OCI-LY7 (cell line): ENCODE results near the gene S1PR2. TPM values are rescaled to one million over a fixed set of nuclear protein-coding genes. Genes with fewer than 3 reads are reported as not detected.
A peak's percentile ranks its signal among the peaks of the same experiment; 100 is the strongest.

Experiments used
- BruUV-seq: library from RNA; stranded (reverse); fragments of 400-500 nt; replicated peaks from 2 replicates; lab custom pipeline; 2021; lab: Mats Ljungman, UMichigan
- CTCF ChIA-PET: fragments of 300-600 bp; sonication (Branson Sonifier 250); formaldehyde crosslinking; loops from one replicate; lab custom pipeline; 2022; ENCODE audit warnings: antibody characterized with exemption; ENCODE audit not compliant: unreplicated experiment; lab: Charles Lee
- POLR2A ChIA-PET: fragments of 300-600 bp; sonication (Branson Sonifier 250); formaldehyde crosslinking; loops from one replicate; lab custom pipeline; 2022; ENCODE audit warnings: antibody characterized with exemption; lab: Charles Lee
- DNase-seq: peaks from one replicate; pipeline ENCODE4 v3.0.0-alpha.2; 2015; ENCODE audit warnings: low spot score
- H2AFZ ChIP-seq: fragments of 200-600 bp; sonication (generic), shearing (Covaris generic); 2 replicates; pipeline ENCODE4 v1.6.1; 2014; ENCODE audit warnings: mild to moderate bottlenecking, antibody characterized with exemption, low read length, moderate library complexity
- H3K27ac ChIP-seq: fragments of 200-600 bp; sonication (generic); 2 replicates; pipeline ENCODE4 v1.5.1; 2014; ENCODE audit warnings: mixed run types, low read depth, mild to moderate bottlenecking, moderate library complexity, low read length, inconsistent platforms; ENCODE audit not compliant: poor library complexity, severe bottlenecking
- H3K36me3 ChIP-seq: fragments of 200-600 bp; sonication (generic); 2 replicates; pipeline ENCODE4 v1.6.1; 2014; ENCODE audit warnings: mild to moderate bottlenecking, antibody characterized with exemption, low read length, moderate library complexity, mixed read lengths; ENCODE audit not compliant: insufficient read depth
- H3K4me1 ChIP-seq: fragments of 200-600 bp; sonication (generic); 2 replicates; pipeline ENCODE4 v1.5.1; 2014; ENCODE audit warnings: mild to moderate bottlenecking, low read length; ENCODE audit not compliant: insufficient read depth, poor library complexity, severe bottlenecking
- H3K4me2 ChIP-seq: fragments of 200-600 bp; sonication (generic); 2 replicates; pipeline ENCODE4 v1.6.1; 2014; ENCODE audit warnings: mild to moderate bottlenecking, low read length
- H3K4me3 ChIP-seq: fragments of 200-600 bp; sonication (generic); 2 replicates; pipeline ENCODE4 v1.5.1; 2014; ENCODE audit warnings: mild to moderate bottlenecking, low read depth, low read length; ENCODE audit not compliant: poor library complexity, severe bottlenecking
- H3K79me2 ChIP-seq: fragments of 200-600 bp; sonication (generic); 2 replicates; pipeline ENCODE4 v1.6.1; 2016; ENCODE audit warnings: low read depth, mild to moderate bottlenecking, low read length, moderate library complexity, mixed read lengths; ENCODE audit not compliant: insufficient read depth
- H3K9me2 ChIP-seq: fragments of 200-600 bp; sonication (generic); 2 replicates; pipeline ENCODE4 v1.6.1; 2016; ENCODE audit warnings: mild to moderate bottlenecking, low read length, mixed read lengths; ENCODE audit not compliant: insufficient read depth
- H3K9me3 ChIP-seq: fragments of 200-600 bp; sonication (generic); 2 replicates; pipeline ENCODE4 v1.6.1; 2014; ENCODE audit warnings: mild to moderate bottlenecking, mixed run types, low read length, mixed read lengths
- H4K20me1 ChIP-seq: fragments of 200-600 bp; sonication (generic); 2 replicates; pipeline ENCODE4 v1.6.1; 2014; ENCODE audit warnings: mild to moderate bottlenecking, antibody characterized with exemption, low read length, moderate library complexity, mixed read lengths; ENCODE audit not compliant: insufficient read depth
- CTCF ChIP-seq: fragments of 200-600 bp; sonication (generic); conservative IDR thresholded peaks from 2 replicates; pipeline ENCODE4 v1.5.1; 2014; ENCODE audit warnings: mild to moderate bottlenecking, antibody characterized with exemption, low read length, moderate library complexity, mixed read lengths
- EZH2phosphoT487 ChIP-seq: fragments of 200-600 bp; sonication (generic); IDR thresholded peaks from 2 replicates; pipeline ENCODE4 v1.6.1; 2018; ENCODE audit warnings: low read depth, borderline replicate concordance, mild to moderate bottlenecking, mixed run types, antibody characterized with exemption, low read length, moderate library complexity, mixed read lengths
- intact Hi-C: fragments of 100-400 bp; cut with micrococcal nuclease; formaldehyde crosslinking; loops from one replicate; pipeline ENCODE4 v1.10.0; 2022; ENCODE audit not compliant: unreplicated experiment
- total RNA-seq, 2 experiments: library from RNA; depleted of rRNA in 1 of 2; stranded (reverse); fragments of >200 nt in 1 of 2; shearing (Covaris generic) in 1 of 2; gene quantifications; 2 replicates each; pipeline ENCODE4 v1.2.3, GENCODE V29; 2014 to 2022

S1PR2 gene
- total RNA-seq, 2 experiments from 2014 or later, result 27.8 to 64.5 TPM

- Histone ChIP-seq H3K27ac (peak overlapping the region; percentile 13), H2AFZ (no peak overlapping the region), H3K4me3 (peak overlapping the region; percentile 92), H3K4me2 (peak overlapping the region; percentile 81), H3K9me3 (no peaks in the 10 kb centered on the region), H3K4me1 (peaks cover 74% of the 10 kb centered on the region), H4K20me1 (peaks cover 40% of the 10 kb centered on the region), H3K9me2 (no peaks in the 10 kb centered on the region), H3K79me2 (peaks cover 96% of the 10 kb centered on the region), H3K36me3 (peaks cover 78% of the 10 kb centered on the region)
- intact Hi-C loops, result loop anchor here (5.0 kb wide), 1 partner anchor 46 kb away; no protein-coding TSS in a partner anchor
- ChIA-PET CTCF (no interaction called here), POLR2A (interaction anchor here (0.7 kb wide), 1 partner anchor 68 kb away, joined by 4 read pairs; no protein-coding TSS in a partner anchor)
- TF ChIP-seq EZH2phosphoT487 (no peak), CTCF (no peak)
- DNase-seq, result no peak
- no TSS peak for BruUV-seq
These were observed 39.8 kb downstream of the S1PR2 start for GRCh38 chr19:10191347-10191746.

GRCh38 chr19:10190026-10190425, 41.1 kb downstream of the S1PR2 start:
- CTCF ChIA-PET, result interaction anchor here (0.8 kb wide), 1 partner anchor 60 kb away, joined by 3 read pairs; no protein-coding TSS in a partner anchor
- TSS peak; percentile 1 for BruUV-seq
- Histone ChIP-seq H3K9me3 (no peaks in the 10 kb centered on the region), H3K27ac (peak overlapping the region; percentile 1), H4K20me1 (peaks cover 47% of the 10 kb centered on the region), H3K4me3 (peak overlapping the region; percentile 31), H2AFZ (no peak overlapping the region), H3K36me3 (peaks cover 90% of the 10 kb centered on the region), H3K9me2 (no peaks in the 10 kb centered on the region), H3K79me2 (peaks cover 98% of the 10 kb centered on the region), H3K4me1 (peaks cover 65% of the 10 kb centered on the region), H3K4me2 (peak overlapping the region; percentile 63)
- intact Hi-C loops, result loop anchor here (5.0 kb wide), 1 partner anchor 47 kb away; no protein-coding TSS in a partner anchor
- TF ChIP-seq CTCF (no peak), EZH2phosphoT487 (no peak)
- POLR2A ChIA-PET, result no interaction called here
- no peak for DNase-seq

GRCh38 chr19:10189616-10190015, 41.5 kb downstream of the S1PR2 start:
- no peaks in the 10 kb centered on the region for H3K9me3 ChIP-seq
- H3K79me2 ChIP-seq, result peaks cover 99% of the 10 kb centered on the region
- H3K36me3 ChIP-seq, result peaks cover 94% of the 10 kb centered on the region
- BruUV-seq, result no TSS peak
- ChIA-PET CTCF (interaction anchor here (0.8 kb wide), 1 partner anchor 60 kb away, joined by 3 read pairs; no protein-coding TSS in a partner anchor), POLR2A (interaction anchor here (0.6 kb wide), 1 partner anchor 10 kb away, joined by 4 read pairs; no protein-coding TSS in a partner anchor)
- intact Hi-C loops, result loop anchor here (5.0 kb wide), 1 partner anchor 48 kb away; no protein-coding TSS in a partner anchor
- H3K9me2 ChIP-seq, result no peaks in the 10 kb centered on the region
- no peak for DNase-seq
- H3K4me1 ChIP-seq, result peaks cover 65% of the 10 kb centered on the region
- H2AFZ ChIP-seq, result no peak overlapping the region
- TF ChIP-seq EZH2phosphoT487 (no peak), CTCF (no peak)
- peak overlapping the region; percentile 31 for H3K4me3 ChIP-seq
- H4K20me1 ChIP-seq, result peaks cover 47% of the 10 kb centered on the region
- H3K27ac ChIP-seq, result peak overlapping the region; percentile 1
- peak overlapping the region; percentile 63 for H3K4me2 ChIP-seq
